Neural progenitor cell (in vitro differentiated cells): ENCODE measurements around the gene SEPTIN2.

Source experiments
- CTCF ChIP-seq: fragments of 200-600 bp; sonication (generic); IDR thresholded peaks from 2 replicates; pipeline ENCODE4 v1.5.1; 2017; ENCODE audit warnings: antibody characterized with exemption, mild to moderate bottlenecking
- EZH2 ChIP-seq: fragments of 200-600 bp; sonication (generic); IDR thresholded peaks from 2 replicates; pipeline ENCODE4 v1.6.1; 2017; ENCODE audit warnings: antibody characterized with exemption, mild to moderate bottlenecking, moderate library complexity
- EZH2phosphoT487 ChIP-seq: fragments of 200-600 bp; sonication (generic); IDR thresholded peaks from 2 replicates; pipeline ENCODE4 v1.6.1; 2017; ENCODE audit warnings: antibody characterized with exemption

GRCh38 chr2:241379481-241380480 is 64.1 kb downstream of the SEPTIN2 start:
- TF ChIP-seq CTCF (no peak), EZH2 (no peak), EZH2phosphoT487 (no peak)
